GM10266 (cell line): ENCODE data around the gene SCAMP4.
A peak's percentile ranks its signal among the peaks of the same experiment; 100 is the strongest.
"Not testable (repeated sequence)": the region's sequence is repeated elsewhere in the genome, so short reads cannot be mapped to it uniquely, and the experiment has no call there.

Source experiments
- DNase-seq: peaks from one replicate; pipeline ENCODE4 v3.0.0; 2012; ENCODE audit errors: extremely low spot score
- CTCF ChIP-seq: IDR thresholded peaks from 2 replicates; pipeline ENCODE4 v1.5.1; 2012; ENCODE audit warnings: mild to moderate bottlenecking, low read depth; ENCODE audit not compliant: control insufficient read depth, insufficient read depth; ENCODE audit errors: missing control alignments

SCAMP4 gene

GRCh38 chr19:1875646-1876495, 29.3 kb upstream of the SCAMP4 start:
- DNase-seq, result peak; percentile 95
- TF ChIP-seq CTCF, result peak; percentile 12

- not testable (repeated sequence) for DNase-seq
Observed at GRCh38 chr19:1876496-1877279, 28.5 kb upstream of the SCAMP4 start.

GRCh38 chr19:1877280-1877660, 27.9 kb upstream of the SCAMP4 start:
- not testable (repeated sequence) for DNase-seq

GRCh38 chr19:1878583-1878982, 26.6 kb upstream of the SCAMP4 start:
- not testable (repeated sequence) for DNase-seq

- DNase-seq, result not testable (repeated sequence)
Observed at GRCh38 chr19:1879982-1880381, 25.2 kb upstream of the SCAMP4 start.

GRCh38 chr19:1880611-1881392, 24.4 kb upstream of the SCAMP4 start:
- no peak for DNase-seq

GRCh38 chr19:1881393-1882088, 23.7 kb upstream of the SCAMP4 start:
- DNase-seq, result not testable (repeated sequence)

More at GRCh38 chr19:1880611-1881392, 24.4 kb upstream of the SCAMP4 start:
- TF ChIP-seq CTCF, result no peak

- DNase-seq, result peak; percentile 49
- TF ChIP-seq CTCF, result no peak
Observed at GRCh38 chr19:1882089-1882785, 23.0 kb upstream of the SCAMP4 start.
